Lower leg skin (tissue), 3 donors: ENCODE measurements around the gene ALDH1L2.

Source experiments
- POLR2A ChIP-seq, 2 donors: fragments of 450-650 bp; IDR thresholded peaks; one replicate each; pipeline ENCODE4 v1.6.1; 2016 to 2017; ENCODE audit warnings: antibody characterized with exemption in 2 of 2, mild to moderate bottlenecking in 1 of 2, moderate library complexity in 1 of 2
- TF ChIP-seq, protein P1 (sequence below), 3 donors: fragments of 450-650 bp; IDR thresholded peaks; one replicate each; pipeline ENCODE4 v1.5.1; 2016; ENCODE audit warnings: antibody characterized with exemption in 3 of 3, mild to moderate bottlenecking in 3 of 3, moderate library complexity in 2 of 3

- TF ChIP-seq, protein P1, sequence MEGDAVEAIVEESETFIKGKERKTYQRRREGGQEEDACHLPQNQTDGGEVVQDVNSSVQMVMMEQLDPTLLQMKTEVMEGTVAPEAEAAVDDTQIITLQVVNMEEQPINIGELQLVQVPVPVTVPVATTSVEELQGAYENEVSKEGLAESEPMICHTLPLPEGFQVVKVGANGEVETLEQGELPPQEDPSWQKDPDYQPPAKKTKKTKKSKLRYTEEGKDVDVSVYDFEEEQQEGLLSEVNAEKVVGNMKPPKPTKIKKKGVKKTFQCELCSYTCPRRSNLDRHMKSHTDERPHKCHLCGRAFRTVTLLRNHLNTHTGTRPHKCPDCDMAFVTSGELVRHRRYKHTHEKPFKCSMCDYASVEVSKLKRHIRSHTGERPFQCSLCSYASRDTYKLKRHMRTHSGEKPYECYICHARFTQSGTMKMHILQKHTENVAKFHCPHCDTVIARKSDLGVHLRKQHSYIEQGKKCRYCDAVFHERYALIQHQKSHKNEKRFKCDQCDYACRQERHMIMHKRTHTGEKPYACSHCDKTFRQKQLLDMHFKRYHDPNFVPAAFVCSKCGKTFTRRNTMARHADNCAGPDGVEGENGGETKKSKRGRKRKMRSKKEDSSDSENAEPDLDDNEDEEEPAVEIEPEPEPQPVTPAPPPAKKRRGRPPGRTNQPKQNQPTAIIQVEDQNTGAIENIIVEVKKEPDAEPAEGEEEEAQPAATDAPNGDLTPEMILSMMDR (IDR thresholded peaks at IDR 0.05) = no peak
- TF ChIP-seq POLR2A (IDR thresholded peaks at IDR 0.05) = no peak
These were observed 26.6 kb upstream of the ALDH1L2 start for GRCh38 chr12:105110851-105111250.
